ENCODE measurements around the gene PROK1. TPM values are rescaled to one million over a fixed set of nuclear protein-coding genes. Genes with fewer than 3 reads are reported as not detected.

Gene PROK1
- total and polyA plus RNA-seq, 2 donors (not counting 1 experiment from before 2014, with no cell fraction given): not detected

GRCh38 chr1:110443451-110443850 lies 7.5 kb upstream of the PROK1 start:
- Mint-ChIP-seq H3K9me3 (ENCODE audit: insufficient read depth) (no peaks in the 10 kb centered on the region), H3K4me1 (no peaks in the 10 kb centered on the region), H3K4me3 (no peak overlapping the region), H3K27ac (no peak overlapping the region), H3K27me3 (peaks cover 27% of the 10 kb centered on the region)
- Histone ChIP-seq H4K20me1 (ENCODE audit: control insufficient read depth, insufficient read depth, low read length, poor library complexity, severe bottlenecking) (no peaks in the 10 kb centered on the region), H3K4me1 (ENCODE audit: control insufficient read depth in 2 of 2, insufficient read depth in 2 of 2, low read length in 2 of 2) (no peaks in the 10 kb centered on the region), H3K79me2 (ENCODE audit: control insufficient read depth, insufficient read depth, low read length) (no peaks in the 10 kb centered on the region), H3K27me3 (replicated peaks in 1 of 4; ENCODE audit: control extremely low read depth in 1 of 4, control insufficient read depth in 3 of 4, insufficient read depth in 4 of 4, low read length in 3 of 4) (peaks cover 0 to 9% (median 0%) of the 10 kb centered on the region in 4 experiments), H3K4me3 (ENCODE audit: control extremely low read depth in 1 of 5, extremely low read depth in 1 of 5, insufficient read depth in 1 of 5, low read depth in 2 of 5, low read length in 4 of 5) (no peak overlapping the region), H3K9me3 (ENCODE audit: control extremely low read depth in 1 of 3, control insufficient read depth in 2 of 3, insufficient read depth in 1 of 3, low read length in 2 of 3) (no peaks in the 10 kb centered on the region), H3K27ac (ENCODE audit: low read length in 2 of 2) (no peak overlapping the region), H3K9ac (ENCODE audit: low read length) (no peak overlapping the region), H2AFZ (ENCODE audit: insufficient read depth, low read depth, low read length, poor library complexity, severe bottlenecking) (no peak overlapping the region), H3K4me2 (replicated peaks; ENCODE audit: low read depth, low read length, poor library complexity, severe bottlenecking) (no peak overlapping the region), H3K36me3 (replicated peaks in 1 of 2; ENCODE audit: control extremely low read depth in 1 of 2, control insufficient read depth in 1 of 2, extremely low read depth in 1 of 2, insufficient read depth in 2 of 2, low read length in 1 of 2) (no peaks in the 10 kb centered on the region)
- ChIA-PET POLR2A (no interaction called here), CTCF (interaction anchor here (1.6 kb wide), 2 partner anchors 13 to 17 kb away, joined by 3 to 4 read pairs; no protein-coding TSS in a partner anchor)
- DNase-seq (no peak), ATAC-seq (ENCODE audit: low read depth) (no peak)
- WGBS (ENCODE audit: insufficient coverage): 87% methylated on average over 7 of the region's 8 CpGs
- TF ChIP-seq CTCF (IDR thresholded peaks at IDR 0.05) (no peak), EZH2 (IDR thresholded peaks at IDR 0.05; ENCODE audit: borderline replicate concordance, insufficient read depth, low read depth, low read length, poor library complexity, severe bottlenecking) (no peak)
- intact Hi-C loops (cut with micrococcal nuclease): no loop called here

- no peaks in the 10 kb centered on the region for H3K79me2 ChIP-seq (ENCODE audit: control insufficient read depth, insufficient read depth, low read length)
- DNase-seq (no peak), ATAC-seq (ENCODE audit: low read depth) (no peak)
- Mint-ChIP-seq H3K27ac (no peak overlapping the region), H3K9me3 (ENCODE audit: insufficient read depth) (no peaks in the 10 kb centered on the region), H3K4me3 (no peak overlapping the region), H3K27me3 (peaks cover 16% of the 10 kb centered on the region), H3K4me1 (no peaks in the 10 kb centered on the region)
- H3K36me3 ChIP-seq (replicated peaks in 1 of 2; ENCODE audit: control extremely low read depth in 1 of 2, control insufficient read depth in 1 of 2, extremely low read depth in 1 of 2, insufficient read depth in 2 of 2, low read length in 1 of 2): no peaks in the 10 kb centered on the region
- no peaks in the 10 kb centered on the region for H3K9me3 ChIP-seq (ENCODE audit: control extremely low read depth in 1 of 3, control insufficient read depth in 2 of 3, insufficient read depth in 1 of 3, low read length in 2 of 3)
- no peak overlapping the region for H2AFZ ChIP-seq (ENCODE audit: insufficient read depth, low read depth, low read length, poor library complexity, severe bottlenecking)
- peaks cover 0 to 3% (median 0%) of the 10 kb centered on the region in 4 experiments for H3K27me3 ChIP-seq (replicated peaks in 1 of 4; ENCODE audit: control extremely low read depth in 1 of 4, control insufficient read depth in 3 of 4, insufficient read depth in 4 of 4, low read length in 3 of 4)
- no peaks in the 10 kb centered on the region for H4K20me1 ChIP-seq (ENCODE audit: control insufficient read depth, insufficient read depth, low read length, poor library complexity, severe bottlenecking)
- H3K4me1 ChIP-seq (ENCODE audit: control insufficient read depth in 2 of 2, insufficient read depth in 2 of 2, low read length in 2 of 2): no peaks in the 10 kb centered on the region
- H3K9ac ChIP-seq (ENCODE audit: low read length): no peak overlapping the region
- TF ChIP-seq CTCF (IDR thresholded peaks at IDR 0.05): no peak
- no peak for TF ChIP-seq EZH2 (IDR thresholded peaks at IDR 0.05; ENCODE audit: borderline replicate concordance, insufficient read depth, low read depth, low read length, poor library complexity, severe bottlenecking)
- H3K4me3 ChIP-seq (ENCODE audit: control extremely low read depth in 1 of 5, extremely low read depth in 1 of 5, insufficient read depth in 1 of 5, low read depth in 2 of 5, low read length in 4 of 5): no peak overlapping the region
- 80% methylated on average over 8 of the region's 8 CpGs for WGBS (ENCODE audit: insufficient coverage)
- ChIA-PET POLR2A (no interaction called here), CTCF (interaction anchor here (1.6 kb wide), 2 partner anchors 14 to 16 kb away, joined by 3 to 4 read pairs; no protein-coding TSS in a partner anchor)
- intact Hi-C loops (cut with micrococcal nuclease): no loop called here
- H3K27ac ChIP-seq (ENCODE audit: low read length in 2 of 2): no peak overlapping the region
- no peak overlapping the region for H3K4me2 ChIP-seq (replicated peaks; ENCODE audit: low read depth, low read length, poor library complexity, severe bottlenecking)
Measured at GRCh38 chr1:110444561-110444960, 6.4 kb upstream of the PROK1 start.

Data from B cell (primary cell).